HG03575 (cell line): Measurements from ENCODE around the gene KLHL13.
"Not testable (repeated sequence)": the region's sequence is repeated elsewhere in the genome, so short reads cannot be mapped to it uniquely, and the experiment has no call there.

Experiments used
- ATAC-seq: cut with Tn5 transposase; IDR thresholded peaks from one replicate; pipeline ENCODE4 v1.9.1; 2021; ENCODE audit not compliant: unreplicated experiment, insufficient number of reproducible peaks, low FRiP score; ENCODE audit errors: extremely low read depth

Gene KLHL13

GRCh38 chrX:118108304-118108703 lies 8.3 kb downstream of the KLHL13 start:
- ATAC-seq: no peak

- no peak for ATAC-seq
These were observed 16.5 kb downstream of the KLHL13 start for GRCh38 chrX:118100091-118100490.

DNA sequence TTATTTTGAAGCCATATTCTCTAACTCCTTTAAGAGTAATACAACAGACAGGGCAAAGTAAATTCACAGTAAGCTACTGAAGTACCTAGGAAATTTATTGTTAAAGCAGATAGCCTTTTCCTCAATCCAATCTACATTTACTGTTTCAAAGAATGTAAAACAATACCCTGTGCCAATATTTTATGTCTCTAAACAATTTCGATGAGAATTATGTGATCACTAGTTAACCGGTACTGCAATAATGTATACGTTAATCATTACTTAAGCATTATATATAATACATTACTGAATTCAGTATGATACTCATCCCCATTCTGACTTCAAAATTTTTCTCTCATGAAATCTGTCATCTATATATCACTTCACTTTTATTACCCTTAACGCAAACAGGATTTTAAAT lies 28.5 kb downstream of the KLHL13 start:
- ATAC-seq: no peak

GRCh38 chrX:118074196-118074595 lies 42.4 kb downstream of the KLHL13 start:
- no peak for ATAC-seq

GRCh38 chrX:118066867-118067515 lies 49.6 kb downstream of the KLHL13 start:
- ATAC-seq: no peak

DNA sequence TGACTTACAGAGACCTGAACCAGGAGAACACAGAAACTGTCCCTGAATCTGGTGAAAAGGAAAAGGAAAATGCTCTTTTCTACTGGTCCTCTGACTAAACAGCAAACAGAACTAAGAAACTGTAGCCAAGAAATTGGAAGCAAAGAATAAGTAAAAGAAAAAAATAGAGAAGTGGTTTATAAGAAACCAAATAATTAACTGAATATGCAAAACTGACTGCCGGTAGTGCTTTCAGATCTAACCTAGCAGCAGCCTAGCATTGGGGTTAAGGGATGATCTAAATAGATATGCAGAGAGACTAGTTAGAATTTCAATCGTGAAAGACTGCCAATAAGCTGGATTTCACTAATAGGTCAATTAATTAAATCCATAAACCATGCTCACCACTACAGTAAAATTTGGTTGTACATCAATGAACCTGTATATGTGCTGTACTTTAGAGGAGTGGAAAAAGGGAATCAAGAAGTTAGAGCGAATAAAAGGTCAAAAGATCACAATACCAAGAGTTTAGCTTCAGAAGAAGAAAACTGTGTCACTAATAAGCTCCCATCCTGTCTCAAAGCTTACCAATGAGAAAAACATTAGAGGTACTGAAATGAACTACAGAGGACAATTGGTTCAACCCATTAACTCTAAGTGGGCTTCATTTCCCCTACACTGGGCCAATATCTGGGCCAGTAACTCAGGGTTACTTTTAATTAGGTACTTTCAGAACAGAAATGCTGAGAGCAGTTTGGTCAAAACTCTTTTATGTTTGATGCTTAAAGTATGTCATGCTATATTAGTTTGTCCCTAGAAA lies 53.6 kb downstream of the KLHL13 start:
- peak; percentile 47 for ATAC-seq

- ATAC-seq: peak; percentile 38
These were observed 54.4 kb downstream of the KLHL13 start for GRCh38 chrX:118062048-118062789.

DNA sequence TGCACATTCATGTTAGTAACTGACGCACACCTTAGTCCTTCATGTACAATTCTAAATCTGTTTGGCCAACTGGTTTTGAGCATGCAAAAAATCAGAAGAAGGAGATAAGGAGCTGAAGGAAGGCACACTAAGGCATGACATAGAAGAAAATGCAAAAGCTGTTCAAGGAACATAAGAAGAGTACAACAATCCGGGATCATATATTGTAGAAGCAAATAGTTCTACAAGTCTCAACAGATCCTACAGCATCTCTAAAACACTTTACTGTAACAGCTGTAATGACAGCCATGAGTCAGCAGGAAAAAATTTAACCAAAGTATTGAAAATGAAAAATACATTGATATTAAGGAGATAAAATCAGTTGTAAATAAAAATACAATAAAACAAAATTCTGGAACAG lies 57.7 kb downstream of the KLHL13 start:
- ATAC-seq: no peak

DNA sequence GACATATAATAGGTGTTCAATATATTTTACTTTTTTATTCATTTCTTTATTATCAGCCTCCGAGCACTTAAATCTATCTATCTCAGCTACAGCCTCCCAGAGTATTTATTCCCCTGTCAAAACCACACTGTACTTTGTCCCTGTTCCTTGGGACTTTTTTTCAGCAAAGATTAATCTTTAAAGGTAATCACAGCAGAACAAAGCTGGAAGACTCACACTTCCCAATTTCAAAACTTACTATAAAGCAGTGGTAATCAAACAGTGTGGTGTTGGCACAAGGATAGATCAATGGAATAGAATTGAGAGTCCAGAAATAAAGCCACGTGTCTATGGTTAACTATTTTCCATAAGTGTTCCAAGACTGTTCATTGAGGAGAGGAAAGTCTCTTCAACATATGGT lies 59.7 kb downstream of the KLHL13 start:
- no peak for ATAC-seq

- ATAC-seq: no peak
These were observed 66.9 kb downstream of the KLHL13 start for GRCh38 chrX:118049713-118050112.

- no peak for ATAC-seq
These were observed 69.0 kb downstream of the KLHL13 start for GRCh38 chrX:118047446-118048186.

GRCh38 chrX:118039591-118039990 lies 77.0 kb downstream of the KLHL13 start:
- ATAC-seq: no peak

GRCh38 chrX:118038614-118039365 lies 77.8 kb downstream of the KLHL13 start:
- no peak for ATAC-seq

- no peak for ATAC-seq
These were observed 90.0 kb downstream of the KLHL13 start for GRCh38 chrX:118026631-118027030.

DNA sequence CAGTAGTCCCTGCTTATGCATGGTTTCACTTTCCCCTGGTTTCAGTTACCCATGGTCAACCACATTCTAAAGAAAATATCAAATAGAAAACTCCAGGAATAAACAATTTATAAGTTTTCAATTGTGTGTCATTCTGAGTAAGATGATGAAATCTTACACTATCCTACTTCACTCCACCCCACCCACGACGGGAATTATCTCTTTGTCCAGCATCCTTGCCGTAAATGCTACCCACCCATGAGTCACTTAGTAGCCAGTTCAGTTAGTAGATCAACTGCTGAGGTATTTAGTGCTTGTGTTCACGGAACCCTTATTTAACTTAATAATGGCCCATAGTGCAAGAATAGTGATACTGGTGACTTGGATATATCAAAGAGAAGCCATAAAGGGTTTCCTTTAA lies 91.4 kb downstream of the KLHL13 start:
- ATAC-seq: no peak

GRCh38 chrX:118024482-118024881 lies 92.1 kb downstream of the KLHL13 start:
- no peak for ATAC-seq

GRCh38 chrX:118022753-118023152 lies 93.9 kb downstream of the KLHL13 start:
- ATAC-seq: no peak

- no peak for ATAC-seq
These were observed 100.2 kb downstream of the KLHL13 start for GRCh38 chrX:118016422-118016821.

- ATAC-seq: not testable (repeated sequence)
These were observed 114.2 kb downstream of the KLHL13 start for GRCh38 chrX:118002417-118002816.
